Lung (tissue), 12 donors: ENCODE measurements around the gene CORO7. TPM values are rescaled to one million over a fixed set of nuclear protein-coding genes. Genes with fewer than 3 reads are reported as not detected.

Source experiments
- ATAC-seq: fragments of 200-7000 bp; cut with Tn5 transposase; one replicate; pipeline ENCODE4 v1.9.1; 2020; ENCODE audit warnings: moderate number of reproducible peaks; ENCODE audit not compliant: insufficient read depth, low FRiP score
- DNase-seq, 3 donors: peaks; one replicate each; pipeline ENCODE4 v3.0.0-alpha.2; 2013 to 2017
- H3K27ac ChIP-seq, 2 donors: one replicate each; pipeline ENCODE4 v1.5.1; 2013; ENCODE audit warnings: mild to moderate bottlenecking in 2 of 2, moderate library complexity in 2 of 2, control low read depth in 1 of 2, inconsistent platforms in 1 of 2, low read depth in 1 of 2, low read length in 1 of 2
- H3K27me3 ChIP-seq, 3 donors: one replicate each; pipeline ENCODE4 v1.5.1; 2013; ENCODE audit warnings: low read length in 2 of 3; ENCODE audit not compliant: control insufficient read depth in 3 of 3, insufficient read depth in 3 of 3
- H3K36me3 ChIP-seq, 4 donors: one replicate each; pipeline ENCODE4 v1.5.1; 2013; ENCODE audit warnings: low read length in 4 of 4, mild to moderate bottlenecking in 1 of 4, moderate library complexity in 1 of 4; ENCODE audit not compliant: control insufficient read depth in 4 of 4, insufficient read depth in 4 of 4
- H3K4me1 ChIP-seq, 5 donors: one replicate each; pipeline ENCODE4 v1.5.1; 2013; ENCODE audit warnings: low read length in 5 of 5, mild to moderate bottlenecking in 2 of 5, moderate library complexity in 1 of 5; ENCODE audit not compliant: control insufficient read depth in 5 of 5, insufficient read depth in 5 of 5
- H3K4me3 ChIP-seq: one replicate; pipeline ENCODE4 v1.5.1; 2013; ENCODE audit warnings: mild to moderate bottlenecking, control low read depth, moderate library complexity
- H3K9ac ChIP-seq, 2 donors: one replicate each; pipeline ENCODE4 v1.5.1; 2013; ENCODE audit warnings: low read length in 2 of 2, control low read depth in 1 of 2; ENCODE audit not compliant: insufficient read depth in 1 of 2
- H3K9me3 ChIP-seq, 4 donors: one replicate each; pipeline ENCODE4 v1.5.1; 2013; ENCODE audit warnings: low read length in 3 of 4, mild to moderate bottlenecking in 1 of 4, moderate library complexity in 1 of 4; ENCODE audit not compliant: control insufficient read depth in 4 of 4, insufficient read depth in 3 of 4
- CTCF ChIP-seq: IDR thresholded peaks from 2 replicates; pipeline ENCODE4 v1.5.1; 2012; ENCODE audit warnings: mild to moderate bottlenecking; ENCODE audit errors: control extremely low read depth, extremely low read depth
- WGBS, 2 donors: extraction: QIAGEN DNeasy Blood & Tissue Kit; methylation state at CpG; one replicate each; pipeline ENCODE4 v1.1.7; 2013; 5-methylcytosine and 5-hydroxymethylcytosine counted together
- polyA plus RNA-seq, 2 donors: library from polyadenylated mRNA; stranded (reverse); fragments of 200-250 nt; gene quantifications; one replicate each; pipeline ENCODE4 v1.2.1, GENCODE V29; 2013
- total RNA-seq, 2 donors: library from RNA; depleted of rRNA in 1 of 2; stranded (reverse); fragments of >200 nt in 1 of 2; gene quantifications; one replicate each; pipeline ENCODE4 v1.2.1, GENCODE V29; 2014 to 2021
- donor health status: control.
- donor health status: control.
- donor health status: Bipolar disorder and iron deficiency.
- donor health status: healthy.
- donor health status: DM: yes; HTN: yes; CAD: no.

Gene CORO7
- total and polyA plus RNA-seq, 4 donors: 27.8 to 86.2 (median 46.1) TPM

DNA sequence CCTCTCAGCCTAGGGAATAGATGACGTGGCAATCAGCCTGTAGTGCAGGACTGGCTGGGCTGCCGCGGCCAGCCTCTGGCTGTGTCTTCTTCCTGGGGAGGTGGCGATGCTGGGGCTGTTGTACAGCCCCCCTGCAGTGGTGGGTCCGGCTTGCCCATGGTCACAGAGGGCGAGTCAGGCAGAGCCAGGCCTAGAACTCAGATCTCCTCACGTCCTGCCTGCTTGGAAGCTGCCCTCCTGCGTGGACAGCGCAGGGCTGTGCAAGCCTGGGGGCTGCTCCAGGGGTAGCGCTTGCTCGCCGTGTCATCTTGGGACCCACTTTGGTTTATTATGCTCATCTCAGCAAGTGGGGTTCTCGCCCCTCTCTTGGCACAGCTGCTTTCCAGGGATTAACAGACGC, 38.7 kb upstream of the CORO7 start:
- H3K4me1 ChIP-seq: peaks cover 0 to 2% (median 0%) of the 10 kb centered on the region in 5 donors
- no peaks in the 10 kb centered on the region for H3K27me3 ChIP-seq
- H3K27ac ChIP-seq: no peak overlapping the region
- no peak overlapping the region for H3K4me3 ChIP-seq
- TF ChIP-seq CTCF: no peak
- DNase-seq: no peak
- peaks cover 8 to 48% (median 27%) of the 10 kb centered on the region in 4 donors for H3K36me3 ChIP-seq
- H3K9me3 ChIP-seq: no peaks in the 10 kb centered on the region
- no peak for ATAC-seq
- no peak overlapping the region for H3K9ac ChIP-seq
- 94% methylated on average over 14 of the region's 14 CpGs for WGBS, 2 donors

DNA sequence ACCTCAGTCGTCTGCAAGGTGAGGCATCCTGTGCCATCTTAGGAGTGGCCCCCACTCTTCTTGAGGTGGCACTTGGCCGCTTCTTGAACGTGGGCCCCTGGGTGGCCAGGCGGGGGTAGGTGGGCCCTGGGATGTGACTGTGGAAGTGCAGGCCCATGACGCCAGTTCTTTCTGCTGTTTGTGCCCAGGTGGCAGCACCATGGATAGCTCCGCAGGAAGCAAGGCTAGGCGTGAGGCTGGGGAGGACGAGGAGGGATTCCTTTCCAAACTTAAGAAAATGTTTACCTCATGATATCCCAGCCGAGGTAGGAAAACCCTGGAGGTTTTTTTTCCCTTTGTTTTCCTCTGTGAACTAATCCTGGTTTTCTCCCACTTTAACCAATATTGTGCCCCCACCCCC, 38.2 kb upstream of the CORO7 start:
- WGBS, 2 donors: 77 to 82% methylated on average over 9 of the region's 9 CpGs
- H3K9ac ChIP-seq: no peak overlapping the region
- peak in 1 of 3 donors; percentile 25 for DNase-seq
- H3K9me3 ChIP-seq: no peaks in the 10 kb centered on the region
- ATAC-seq: no peak
- no peaks in the 10 kb centered on the region for H3K27me3 ChIP-seq
- peaks cover 0 to 2% (median 0%) of the 10 kb centered on the region in 5 donors for H3K4me1 ChIP-seq
- no peak for TF ChIP-seq CTCF
- H3K36me3 ChIP-seq: peaks cover 8 to 50% (median 29%) of the 10 kb centered on the region in 4 donors
- H3K4me3 ChIP-seq: no peak overlapping the region
- H3K27ac ChIP-seq: no peak overlapping the region

DNA sequence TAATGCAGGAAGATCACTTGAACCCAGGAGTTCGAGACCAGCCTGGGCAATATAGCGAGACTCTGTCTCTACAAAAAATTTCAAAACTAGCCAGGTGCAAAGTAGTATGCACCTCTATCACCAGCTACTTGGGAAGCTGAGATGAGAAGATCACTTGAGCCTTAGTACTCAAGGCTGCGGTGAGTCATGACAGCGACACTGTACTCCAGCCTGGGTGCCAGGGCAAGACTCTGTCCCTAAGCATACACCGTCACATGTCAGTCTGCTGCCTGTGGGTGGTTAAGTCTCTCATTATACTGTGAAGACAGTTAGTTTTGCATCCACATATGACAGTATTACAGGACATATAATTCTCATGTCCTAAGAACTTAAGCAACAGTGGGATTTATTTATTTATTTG, 36.3 kb upstream of the CORO7 start:
- Histone ChIP-seq H3K27ac (no peak overlapping the region), H3K4me3 (no peak overlapping the region), H3K9me3 (no peaks in the 10 kb centered on the region), H3K9ac (no peak overlapping the region), H3K27me3 (no peaks in the 10 kb centered on the region), H3K36me3 (peaks cover 12 to 64% (median 30%) of the 10 kb centered on the region in 4 donors), H3K4me1 (peaks cover 0 to 2% (median 0%) of the 10 kb centered on the region in 5 donors)
- ATAC-seq (no peak), DNase-seq (no peak)
- no peak for TF ChIP-seq CTCF
- WGBS, 2 donors: 95 to 98% methylated on average over 5 of the region's 5 CpGs

DNA sequence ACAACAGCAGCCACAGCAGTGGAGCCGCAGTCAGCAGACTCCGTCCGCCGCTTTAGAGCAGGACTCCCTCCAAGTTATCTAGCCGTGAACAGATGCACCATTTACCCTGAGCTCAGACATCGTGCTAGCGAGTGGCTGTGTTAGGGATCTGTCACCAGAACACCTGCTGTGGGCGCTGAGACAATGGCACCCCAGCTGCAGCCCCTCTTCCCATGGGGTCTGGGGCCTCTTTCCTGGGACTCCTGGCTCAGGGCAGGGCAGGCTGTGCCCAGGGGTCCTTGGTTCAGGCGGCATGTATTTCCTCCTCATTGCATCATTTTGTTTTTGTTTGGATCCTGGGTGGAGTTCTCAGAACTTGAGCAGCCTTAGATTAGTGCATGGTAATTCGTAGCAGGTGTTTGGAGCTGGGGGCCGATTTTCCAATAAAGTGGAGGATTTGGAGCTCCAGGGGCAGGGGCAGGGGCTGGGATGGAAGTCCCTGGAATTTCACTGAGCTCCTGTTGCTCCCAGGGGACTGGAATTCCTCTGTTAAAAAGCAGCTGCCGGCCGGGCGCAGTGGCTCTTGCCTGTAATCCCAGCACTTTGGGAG, 34.6 kb upstream of the CORO7 start:
- WGBS, 2 donors: 94 to 96% methylated on average over 14 of the region's 14 CpGs

More for the DNA sequence above, 34.6 kb upstream of the CORO7 start:
- Histone ChIP-seq H3K9me3 (no peaks in the 10 kb centered on the region), H3K27ac (no peak overlapping the region), H3K27me3 (no peaks in the 10 kb centered on the region), H3K4me1 (no peaks in the 10 kb centered on the region), H3K4me3 (no peak overlapping the region), H3K36me3 (peaks cover 22 to 65% (median 31%) of the 10 kb centered on the region in 4 donors), H3K9ac (no peak overlapping the region)
- ATAC-seq (no peak), DNase-seq (no peak)
- TF ChIP-seq CTCF: no peak
